Endothelial cell (in vitro differentiated cells): Measurements from ENCODE around the gene CTXND1. TPM values are rescaled to one million over a fixed set of nuclear protein-coding genes. Genes with fewer than 3 reads are reported as not detected.

Experiments
- DNase-seq: peaks from one replicate; pipeline ENCODE4 v3.0.0; 2021; ENCODE audit warnings: low spot score
- H3K27ac Mint-ChIP-seq: one replicate; pipeline ENCODE4 v1.8.0; 2021; ENCODE audit warnings: mixed read lengths, inconsistent platforms; ENCODE audit not compliant: unreplicated experiment
- H3K27me3 Mint-ChIP-seq: one replicate; pipeline ENCODE4 v1.8.0; 2021; ENCODE audit warnings: mild to moderate bottlenecking, moderate library complexity, mixed read lengths, inconsistent platforms; ENCODE audit not compliant: unreplicated experiment
- H3K36me3 Mint-ChIP-seq: one replicate; pipeline ENCODE4 v1.8.0; 2021; ENCODE audit warnings: mild to moderate bottlenecking, low read depth, mixed read lengths, inconsistent platforms; ENCODE audit not compliant: unreplicated experiment
- H3K4me1 Mint-ChIP-seq: one replicate; pipeline ENCODE4 v1.8.0; 2021; ENCODE audit warnings: mild to moderate bottlenecking, mixed read lengths, inconsistent platforms; ENCODE audit not compliant: unreplicated experiment
- H3K4me3 Mint-ChIP-seq: one replicate; pipeline ENCODE4 v1.8.0; 2021; ENCODE audit warnings: mild to moderate bottlenecking, mixed read lengths, inconsistent platforms; ENCODE audit not compliant: unreplicated experiment
- H3K9me3 Mint-ChIP-seq: one replicate; pipeline ENCODE4 v1.8.0; 2021; ENCODE audit warnings: mixed read lengths, inconsistent platforms; ENCODE audit not compliant: unreplicated experiment
- total RNA-seq: library from RNA; stranded (reverse); fragmentation: NEBNext Ultra II Directional; extraction: Animal tissue kit (Norgen Biotek cat#: 25700); gene quantifications from one replicate; pipeline ENCODE4 v1.2.1, GENCODE V29; 2021; ENCODE audit not compliant: unreplicated experiment
- TF ChIP-seq, protein P1 (sequence below): fragments of 200-600 bp; sonication (generic); IDR thresholded peaks from one replicate; pipeline ENCODE4 v1.5.0; 2021; ENCODE audit warnings: antibody characterized with exemption; ENCODE audit not compliant: unreplicated experiment

The CTXND1 gene
- total RNA-seq, 1 donor from 2014 or later: 0.03 TPM

GRCh38 chr15:80264031-80264430, 12.0 kb upstream of the CTXND1 start:
- Mint-ChIP-seq H3K4me1 (no peaks in the 10 kb centered on the region), H3K27ac (no peak overlapping the region), H3K27me3 (peaks cover 4% of the 10 kb centered on the region), H3K9me3 (no peaks in the 10 kb centered on the region), H3K36me3 (no peaks in the 10 kb centered on the region), H3K4me3 (no peak overlapping the region)
- no peak for DNase-seq
- TF ChIP-seq, protein P1, sequence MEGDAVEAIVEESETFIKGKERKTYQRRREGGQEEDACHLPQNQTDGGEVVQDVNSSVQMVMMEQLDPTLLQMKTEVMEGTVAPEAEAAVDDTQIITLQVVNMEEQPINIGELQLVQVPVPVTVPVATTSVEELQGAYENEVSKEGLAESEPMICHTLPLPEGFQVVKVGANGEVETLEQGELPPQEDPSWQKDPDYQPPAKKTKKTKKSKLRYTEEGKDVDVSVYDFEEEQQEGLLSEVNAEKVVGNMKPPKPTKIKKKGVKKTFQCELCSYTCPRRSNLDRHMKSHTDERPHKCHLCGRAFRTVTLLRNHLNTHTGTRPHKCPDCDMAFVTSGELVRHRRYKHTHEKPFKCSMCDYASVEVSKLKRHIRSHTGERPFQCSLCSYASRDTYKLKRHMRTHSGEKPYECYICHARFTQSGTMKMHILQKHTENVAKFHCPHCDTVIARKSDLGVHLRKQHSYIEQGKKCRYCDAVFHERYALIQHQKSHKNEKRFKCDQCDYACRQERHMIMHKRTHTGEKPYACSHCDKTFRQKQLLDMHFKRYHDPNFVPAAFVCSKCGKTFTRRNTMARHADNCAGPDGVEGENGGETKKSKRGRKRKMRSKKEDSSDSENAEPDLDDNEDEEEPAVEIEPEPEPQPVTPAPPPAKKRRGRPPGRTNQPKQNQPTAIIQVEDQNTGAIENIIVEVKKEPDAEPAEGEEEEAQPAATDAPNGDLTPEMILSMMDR: no peak

GRCh38 chr15:80260551-80260950, 8.5 kb upstream of the CTXND1 start:
- Mint-ChIP-seq H3K27ac (no peak overlapping the region), H3K9me3 (no peaks in the 10 kb centered on the region), H3K27me3 (peaks cover 1% of the 10 kb centered on the region), H3K4me3 (no peak overlapping the region), H3K4me1 (no peaks in the 10 kb centered on the region), H3K36me3 (no peaks in the 10 kb centered on the region)
- TF ChIP-seq, protein P1: no peak
- no peak for DNase-seq

DNA sequence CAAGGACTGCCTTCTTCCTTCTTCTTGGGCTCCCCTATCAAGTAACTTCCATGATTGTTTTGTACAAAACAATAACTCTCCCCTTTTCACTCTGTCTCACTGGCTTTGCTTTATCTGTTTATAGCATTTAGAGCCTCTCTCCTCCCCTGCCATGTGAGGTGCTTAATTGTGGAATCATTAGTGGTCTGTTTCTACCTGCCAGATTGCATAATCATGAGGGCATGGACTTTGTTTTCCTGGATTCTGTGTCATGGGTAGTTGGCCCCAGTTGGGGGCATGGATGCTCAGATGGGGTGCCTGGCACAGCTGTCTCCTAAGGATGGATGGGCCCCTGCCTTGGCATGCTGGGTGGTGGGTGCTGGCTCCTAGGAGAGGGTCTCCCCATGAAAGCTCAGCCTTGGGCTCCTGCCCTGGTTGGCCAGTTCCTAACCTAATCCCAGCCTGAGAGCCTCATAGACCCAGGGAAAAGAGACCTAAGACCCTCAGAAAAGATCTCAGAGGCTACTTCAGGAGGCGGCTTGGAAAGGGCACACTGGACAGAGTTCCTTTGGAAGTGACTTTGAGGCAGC, 8.0 kb upstream of the CTXND1 start:
- no peak overlapping the region for H3K4me3 Mint-ChIP-seq
- no peaks in the 10 kb centered on the region for H3K4me1 Mint-ChIP-seq
- H3K9me3 Mint-ChIP-seq: no peaks in the 10 kb centered on the region
- DNase-seq: no peak
- H3K27ac Mint-ChIP-seq: no peak overlapping the region
- H3K36me3 Mint-ChIP-seq: no peaks in the 10 kb centered on the region
- H3K27me3 Mint-ChIP-seq: peaks cover 1% of the 10 kb centered on the region
- TF ChIP-seq, protein P1: no peak

GRCh38 chr15:80251428-80252120, 439 bp downstream of the CTXND1 start:
- H3K27me3 Mint-ChIP-seq: peaks cover 9% of the 10 kb centered on the region
- peak overlapping the region; percentile 82 for H3K4me3 Mint-ChIP-seq
- no peaks in the 10 kb centered on the region for H3K4me1 Mint-ChIP-seq
- DNase-seq: peak; percentile 26
- TF ChIP-seq, protein P1: no peak
- H3K9me3 Mint-ChIP-seq: no peaks in the 10 kb centered on the region
- no peak overlapping the region for H3K27ac Mint-ChIP-seq
- H3K36me3 Mint-ChIP-seq: no peaks in the 10 kb centered on the region
